ENCODE results near the gene MEGF8.

GRCh38 chr19:42397263-42398166, 72.1 kb downstream of the MEGF8 start:
- no peak for TF ChIP-seq CTCF (IDR thresholded peaks at IDR 0.05)
- peak in 1 of 3 donors; percentile 9 for TF ChIP-seq POLR2AphosphoS5 (IDR thresholded peaks at IDR 0.05)
- TF ChIP-seq POLR2A (IDR thresholded peaks at IDR 0.05) = no peak

Data from breast epithelium (tissue), 3 donors.